GM18526 (cell line): ENCODE data around the gene FLNB.

Source experiments
- POLR2A ChIP-seq: IDR thresholded peaks from 3 replicates; pipeline ENCODE4 v1.6.1; 2011; ENCODE audit not compliant: insufficient read length; ENCODE audit errors: extremely low read depth

FLNB gene

DNA sequence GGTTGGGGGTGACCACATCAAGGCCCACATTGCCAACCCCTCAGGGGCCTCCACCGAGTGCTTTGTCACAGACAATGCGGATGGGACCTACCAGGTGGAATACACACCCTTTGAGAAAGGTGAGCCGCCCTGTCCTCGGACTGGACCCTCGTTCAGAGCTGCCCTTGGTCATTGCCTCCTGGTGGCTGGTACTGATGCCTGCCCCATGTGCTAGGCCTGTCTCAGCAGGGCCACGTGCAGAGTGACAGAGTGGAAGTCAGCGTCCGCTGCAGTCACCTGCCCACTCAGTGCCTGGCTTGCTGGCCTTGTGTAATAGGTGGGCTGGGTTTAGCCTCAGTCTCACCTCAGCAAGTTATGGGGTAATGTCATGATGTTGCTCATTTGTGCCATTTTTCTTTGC is 116.2 kb downstream of the FLNB start:
- no peak for TF ChIP-seq POLR2A

DNA sequence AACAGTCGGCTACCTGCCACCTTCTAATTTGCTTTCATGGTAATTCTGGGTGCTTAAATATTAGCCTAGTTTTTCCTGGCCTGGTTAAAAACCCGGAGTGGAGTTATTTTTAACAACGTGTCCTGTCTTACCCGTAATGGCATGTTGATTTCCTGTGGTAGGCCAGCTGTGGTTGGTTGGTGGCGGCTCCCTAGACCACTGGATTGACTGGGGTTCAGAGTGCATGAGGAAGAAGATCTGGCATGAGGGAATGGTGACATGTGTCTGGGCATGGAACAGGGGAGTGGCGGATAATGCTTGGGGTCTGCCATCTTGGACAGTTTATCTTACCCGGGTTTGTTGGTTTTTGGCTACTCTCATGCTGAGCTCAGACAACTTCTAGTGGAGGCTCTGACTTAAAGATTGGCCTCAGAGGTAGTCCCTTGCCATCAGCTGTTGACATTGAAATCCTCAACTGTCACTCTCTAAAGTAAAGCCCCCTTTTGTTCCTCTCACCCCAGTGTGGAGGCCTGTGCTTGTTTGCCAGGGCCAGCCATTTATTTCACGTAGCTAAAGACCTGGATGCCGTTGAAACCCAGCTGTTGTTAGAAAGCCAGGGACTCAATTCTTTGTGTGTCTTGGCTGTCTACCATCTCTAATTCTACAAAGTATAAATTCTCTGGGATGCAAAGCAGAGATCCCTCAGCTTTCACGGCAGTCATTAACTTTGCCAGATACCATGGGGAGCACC is 121.0 kb downstream of the FLNB start:
- no peak for TF ChIP-seq POLR2A

DNA sequence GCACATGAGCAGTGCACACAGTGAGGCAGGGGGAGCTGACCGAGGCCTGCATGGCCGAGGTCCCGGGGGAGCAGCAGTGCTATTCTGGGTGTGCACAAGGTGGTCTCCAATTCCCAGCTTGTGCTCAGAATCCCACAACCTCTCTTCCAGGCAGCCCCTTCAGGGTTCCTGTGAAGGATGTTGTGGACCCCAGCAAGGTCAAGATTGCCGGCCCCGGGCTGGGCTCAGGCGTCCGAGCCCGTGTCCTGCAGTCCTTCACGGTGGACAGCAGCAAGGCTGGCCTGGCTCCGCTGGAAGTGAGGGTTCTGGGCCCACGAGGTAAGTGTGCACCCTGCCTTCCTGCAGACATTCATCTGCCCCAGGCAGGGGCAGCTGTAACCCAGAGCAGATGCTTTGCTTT is 122.4 kb downstream of the FLNB start:
- no peak for TF ChIP-seq POLR2A

DNA sequence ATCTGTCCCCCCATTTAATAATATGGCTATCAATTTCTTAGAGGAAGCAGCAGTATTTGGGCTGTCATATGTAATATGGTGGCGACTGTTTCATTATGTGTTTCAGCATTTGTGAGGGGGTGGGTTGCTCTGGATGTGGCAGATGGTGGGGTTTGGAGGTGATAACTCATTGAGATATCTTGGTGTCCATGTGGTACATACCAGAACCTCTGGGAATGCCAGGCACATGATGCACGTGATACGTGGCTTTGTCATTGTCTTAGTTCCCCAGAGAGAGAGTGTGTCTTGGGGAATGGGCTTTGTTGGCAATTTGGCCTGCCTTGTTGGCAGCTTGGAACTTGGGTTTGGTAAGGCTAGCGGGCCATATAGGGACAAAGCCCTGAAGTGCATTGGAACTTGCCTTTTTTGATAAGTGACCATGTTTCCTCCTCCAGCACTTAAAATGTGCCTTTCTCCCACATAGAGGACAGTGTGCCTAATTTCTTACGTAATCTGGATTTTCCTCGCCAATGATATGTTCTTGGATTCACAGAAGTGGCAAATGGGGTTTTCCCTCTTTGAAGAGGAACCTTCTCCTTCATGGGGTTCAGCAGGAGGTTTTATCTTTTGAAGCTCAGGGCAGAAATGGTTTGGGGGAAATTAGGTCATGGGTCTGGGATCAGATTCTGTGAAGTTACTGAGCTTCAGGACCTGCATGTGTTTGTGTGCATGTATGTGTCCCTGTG is 123.0 kb downstream of the FLNB start:
- TF ChIP-seq POLR2A: no peak

DNA sequence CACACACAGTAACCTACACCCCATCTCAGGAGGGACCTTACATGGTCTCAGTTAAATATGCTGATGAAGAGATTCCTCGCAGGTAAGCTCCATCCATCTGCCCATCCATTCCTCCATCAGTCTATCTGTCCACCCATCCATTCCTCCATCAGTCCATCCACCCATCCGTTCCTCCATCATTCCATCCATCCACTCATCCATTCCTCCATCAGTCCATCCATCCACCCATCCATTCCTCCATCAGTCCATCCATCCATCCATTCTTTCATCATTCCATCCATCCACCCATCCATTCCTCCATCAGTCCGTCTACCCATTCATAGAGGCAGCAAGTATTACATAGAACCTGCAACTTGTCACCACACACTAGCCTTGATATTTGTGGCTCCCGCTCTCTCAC is 124.6 kb downstream of the FLNB start:
- TF ChIP-seq POLR2A: no peak

DNA sequence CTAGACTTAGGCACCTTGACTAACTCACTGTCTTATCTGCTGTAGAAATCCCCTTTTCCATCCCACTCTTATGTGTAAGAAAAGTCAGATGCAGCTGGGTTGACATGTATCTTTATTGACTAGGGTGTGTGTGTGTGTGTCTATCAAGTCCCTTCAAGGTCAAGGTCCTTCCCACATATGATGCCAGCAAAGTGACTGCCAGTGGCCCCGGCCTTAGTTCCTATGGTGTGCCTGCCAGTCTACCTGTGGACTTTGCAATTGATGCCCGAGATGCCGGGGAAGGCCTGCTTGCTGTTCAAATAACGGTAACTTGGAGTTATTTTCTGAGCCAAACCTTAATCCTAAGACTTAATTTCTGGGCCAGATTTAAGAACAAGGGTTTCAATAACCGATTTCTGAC is 126.2 kb downstream of the FLNB start:
- no peak for TF ChIP-seq POLR2A

DNA sequence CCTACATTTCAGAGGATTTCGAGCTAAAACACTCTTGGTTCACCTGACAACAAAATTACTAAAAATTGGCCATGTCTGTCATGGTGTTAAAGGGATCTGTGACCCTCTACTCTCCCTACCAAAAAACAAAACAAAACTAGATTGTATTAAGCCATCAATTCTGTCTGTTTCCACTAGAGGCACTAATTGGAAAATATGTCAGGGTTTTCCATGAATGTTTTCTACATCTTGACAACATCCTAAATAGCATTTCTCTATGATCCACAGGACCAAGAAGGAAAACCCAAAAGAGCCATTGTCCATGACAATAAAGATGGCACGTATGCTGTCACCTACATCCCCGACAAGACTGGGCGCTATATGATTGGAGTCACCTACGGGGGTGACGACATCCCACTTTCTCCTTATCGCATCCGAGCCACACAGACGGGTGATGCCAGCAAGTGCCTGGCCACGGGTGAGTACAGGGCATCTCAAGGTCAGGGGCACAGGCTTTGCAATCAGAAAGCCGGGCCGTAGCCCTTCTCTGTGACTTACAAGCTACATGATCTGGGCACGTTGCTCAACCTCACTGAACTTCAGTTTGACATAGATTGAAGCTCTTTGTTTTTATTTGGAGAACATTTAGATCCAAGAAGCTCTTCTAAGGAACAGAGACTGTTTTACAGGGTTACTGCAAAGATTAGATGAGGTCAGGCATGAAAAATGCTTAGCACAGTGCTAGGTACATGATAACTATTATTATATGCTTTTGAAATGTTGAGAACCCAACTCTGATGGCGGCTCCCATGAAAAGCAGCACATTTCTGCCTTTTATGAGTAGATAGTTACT is 127.7 kb downstream of the FLNB start:
- no peak for TF ChIP-seq POLR2A

DNA sequence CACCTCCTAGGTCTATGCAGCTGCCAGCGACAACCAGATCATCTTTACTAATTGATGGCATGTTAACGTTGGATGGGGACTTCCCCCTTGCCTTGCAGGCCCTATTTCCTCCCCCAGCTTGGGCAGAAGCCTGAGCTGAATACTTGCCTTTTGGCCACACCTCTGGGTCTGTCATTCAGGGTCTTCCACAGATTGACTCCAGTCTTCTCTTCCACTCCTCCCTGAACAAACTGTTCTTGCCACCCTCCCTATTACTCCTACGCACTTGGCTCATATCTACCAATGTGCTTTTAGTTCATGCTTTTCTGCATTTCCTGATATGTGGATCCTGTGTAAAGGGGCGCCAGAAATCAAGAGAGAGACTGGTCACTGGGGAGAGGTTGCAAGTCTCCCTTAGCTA is 129.1 kb downstream of the FLNB start:
- TF ChIP-seq POLR2A: no peak

DNA sequence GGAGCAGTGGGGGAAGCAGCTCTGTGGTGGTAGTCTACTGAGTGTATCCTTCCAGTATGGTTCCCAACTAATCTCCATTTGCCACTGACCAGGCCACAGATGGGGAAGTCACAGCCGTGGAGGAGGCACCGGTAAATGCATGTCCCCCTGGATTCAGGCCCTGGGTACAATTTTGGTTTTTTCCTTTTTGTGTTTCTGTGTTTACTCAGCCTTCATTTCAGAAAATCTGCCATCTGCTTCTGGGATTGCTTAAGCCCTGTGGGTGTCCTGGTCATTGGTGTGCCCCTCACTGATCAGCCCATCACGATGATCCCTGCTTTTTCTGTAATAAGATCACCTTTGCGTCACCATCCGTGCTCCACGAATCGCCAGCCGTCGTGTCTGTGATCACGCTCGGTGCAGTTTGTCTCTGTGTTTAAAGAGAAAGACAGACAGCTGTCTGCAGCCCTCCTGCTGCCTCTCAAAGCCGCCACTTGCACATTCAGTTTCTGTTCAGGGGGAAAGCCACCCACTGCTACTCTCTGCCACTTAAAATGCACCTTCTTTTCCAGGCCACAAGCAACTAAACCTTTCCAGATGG is 133.6 kb downstream of the FLNB start:
- no peak for TF ChIP-seq POLR2A

DNA sequence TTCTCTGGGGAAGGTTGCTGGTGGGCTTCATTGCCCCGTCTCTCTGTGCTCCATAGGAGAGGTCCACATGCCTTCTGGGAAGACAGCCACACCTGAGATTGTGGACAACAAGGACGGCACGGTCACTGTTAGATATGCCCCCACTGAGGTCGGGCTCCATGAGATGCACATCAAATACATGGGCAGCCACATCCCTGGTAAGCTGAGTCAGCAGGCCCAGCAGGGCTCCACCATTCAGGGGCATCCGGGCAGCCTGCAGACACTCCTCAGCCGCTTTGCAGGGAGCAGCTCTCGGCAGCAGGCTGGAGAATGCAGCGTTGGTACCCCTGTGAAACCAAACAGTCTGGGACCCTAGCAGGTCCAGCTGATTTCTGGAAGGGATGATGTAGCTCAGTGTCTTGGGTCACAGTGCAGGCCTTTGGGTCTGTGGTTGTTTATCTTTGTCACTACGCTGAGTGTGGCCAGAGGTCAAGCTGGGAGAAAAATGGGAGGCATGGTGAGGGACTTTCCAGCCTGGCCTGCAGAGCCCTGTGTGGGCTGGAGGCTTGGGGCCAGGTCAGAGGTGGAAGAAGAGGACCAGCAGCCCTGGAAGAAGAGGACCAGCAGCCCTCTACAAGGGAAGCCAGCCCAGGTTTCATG is 135.3 kb downstream of the FLNB start:
- TF ChIP-seq POLR2A: no peak

DNA sequence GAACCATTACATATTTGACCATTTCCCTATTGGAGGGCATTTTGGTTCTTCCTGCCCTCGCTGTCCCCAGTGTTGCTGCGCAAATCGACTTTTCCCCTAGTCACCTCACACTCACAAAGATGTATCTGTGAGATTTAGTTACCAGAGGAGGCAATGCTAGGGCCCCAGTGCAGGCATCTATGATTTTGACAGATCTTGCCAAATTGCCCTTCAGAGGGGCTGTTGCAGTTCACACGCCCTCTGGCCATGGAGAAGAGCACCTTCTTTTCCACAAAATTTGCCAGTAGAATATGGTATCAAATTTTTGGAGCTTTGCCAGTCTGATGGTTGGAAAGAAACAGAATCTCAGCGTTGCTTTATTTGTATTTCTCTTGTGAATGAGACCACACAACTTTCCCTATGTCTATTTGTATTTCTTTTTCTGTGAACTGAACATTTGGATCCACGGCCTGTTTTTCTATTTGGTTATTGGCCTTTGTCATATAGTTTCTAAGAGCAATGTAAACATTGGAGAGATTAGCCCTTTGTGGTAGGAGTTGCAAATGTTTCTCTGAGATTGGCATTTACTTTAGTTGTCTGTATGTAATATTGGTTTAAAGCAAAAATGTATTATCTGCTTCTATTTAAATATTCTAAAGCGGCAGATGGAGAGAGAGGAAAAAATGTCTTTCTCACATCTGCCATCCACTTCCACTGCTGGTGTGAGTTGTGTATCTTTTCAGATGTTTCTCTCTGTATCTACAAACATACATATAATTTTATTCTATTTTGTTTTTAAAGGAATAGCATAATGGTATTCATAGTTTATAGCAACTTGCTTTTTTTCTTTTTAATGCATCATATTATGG is 136.5 kb downstream of the FLNB start:
- no peak for TF ChIP-seq POLR2A

DNA sequence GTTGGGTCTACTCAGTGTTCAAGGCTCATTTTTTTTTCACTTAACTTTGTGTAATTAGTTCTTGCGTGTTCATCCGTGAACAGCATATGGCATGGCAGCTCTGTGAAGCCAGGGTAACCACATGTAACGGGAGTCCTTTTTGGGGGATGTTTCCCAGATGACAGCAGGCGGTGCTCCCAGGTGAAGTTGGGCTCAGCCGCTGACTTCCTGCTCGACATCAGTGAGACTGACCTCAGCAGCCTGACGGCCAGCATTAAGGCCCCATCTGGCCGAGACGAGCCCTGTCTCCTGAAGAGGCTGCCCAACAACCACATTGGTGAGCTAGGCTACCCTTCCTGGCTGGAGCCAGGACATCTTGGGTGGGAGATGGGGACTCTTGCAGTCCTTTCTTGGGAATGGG is 139.8 kb downstream of the FLNB start:
- TF ChIP-seq POLR2A: no peak

DNA sequence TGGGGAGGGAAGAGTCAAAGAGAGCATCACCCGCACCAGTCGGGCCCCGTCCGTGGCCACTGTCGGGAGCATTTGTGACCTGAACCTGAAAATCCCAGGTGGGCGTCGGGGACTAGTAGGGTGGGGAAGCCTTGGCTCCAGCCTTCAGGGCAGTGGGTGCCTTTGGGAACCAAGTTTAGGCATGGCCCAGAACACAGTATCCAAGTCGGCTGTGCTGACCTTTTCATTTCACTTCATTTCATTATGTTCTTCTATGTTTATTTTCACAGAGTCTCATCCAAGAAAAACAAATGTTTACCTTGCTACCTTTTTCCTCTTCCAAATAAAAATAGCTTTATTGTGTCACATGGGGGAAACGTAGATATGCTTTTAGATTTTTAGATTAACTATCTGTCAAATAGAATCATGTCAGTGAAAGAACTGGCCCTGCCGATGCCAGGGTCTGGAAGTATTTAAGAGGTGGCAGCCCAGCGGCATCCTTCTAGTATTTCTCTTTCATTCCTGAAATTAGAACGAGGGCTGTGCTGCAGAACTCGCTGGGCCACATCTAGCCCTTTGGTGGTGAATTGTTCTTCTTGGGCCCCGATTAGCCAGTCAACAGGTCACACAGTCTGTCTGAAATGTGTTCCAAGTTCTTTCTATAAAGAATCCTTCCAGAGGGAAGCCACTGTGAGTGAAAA is 142.0 kb downstream of the FLNB start:
- TF ChIP-seq POLR2A: no peak

DNA sequence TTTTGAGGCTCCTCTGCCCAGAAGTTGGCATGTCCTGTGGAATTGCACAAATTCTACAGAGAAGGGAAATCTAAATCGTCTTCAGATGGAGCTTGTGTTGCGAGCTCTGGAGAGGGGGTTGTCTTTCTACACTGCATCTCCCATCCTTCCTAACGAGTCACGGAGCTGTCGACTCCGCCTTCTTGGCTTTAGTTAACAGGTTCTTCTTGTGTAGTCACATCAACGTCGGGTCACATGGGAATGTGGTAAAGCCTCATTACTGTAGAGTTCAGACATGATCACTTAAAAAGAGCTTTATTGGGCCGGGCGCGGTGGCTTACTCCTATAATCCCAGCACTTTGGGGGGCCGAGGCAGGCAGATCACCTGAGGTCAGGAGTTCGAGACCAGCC is 142.6 kb downstream of the FLNB start:
- no peak for TF ChIP-seq POLR2A
